DMS 273 (cell line): ENCODE results near the gene SLC26A1.

Source experiments
- DNase-seq: peaks from one replicate; lab custom pipeline; 2025; ENCODE audit not compliant: unreplicated experiment; lab: John Stamatoyannopoulos, UW

SLC26A1 gene

DNA sequence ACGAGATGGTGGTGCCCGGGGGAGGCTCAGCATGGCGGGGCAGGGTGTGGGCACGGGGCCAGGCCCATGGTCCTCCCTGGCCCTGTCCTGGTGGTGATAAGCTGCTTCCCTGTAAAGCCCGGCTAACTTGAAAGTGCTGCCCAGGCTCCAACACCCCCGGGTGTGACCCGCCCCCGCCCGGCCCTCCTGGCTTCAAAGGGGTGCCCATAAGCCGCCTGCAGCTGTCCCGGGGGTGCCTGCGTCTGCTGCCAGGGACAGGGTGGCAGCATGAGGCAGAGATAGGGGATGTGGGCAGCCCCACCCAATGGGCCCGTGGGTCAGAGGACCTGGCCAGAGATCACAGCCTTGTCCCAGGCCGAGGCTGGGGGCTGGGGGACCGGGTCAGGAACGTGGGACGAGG is 36.3 kb upstream of the SLC26A1 start:
- DNase-seq: peak; percentile 27

DNA sequence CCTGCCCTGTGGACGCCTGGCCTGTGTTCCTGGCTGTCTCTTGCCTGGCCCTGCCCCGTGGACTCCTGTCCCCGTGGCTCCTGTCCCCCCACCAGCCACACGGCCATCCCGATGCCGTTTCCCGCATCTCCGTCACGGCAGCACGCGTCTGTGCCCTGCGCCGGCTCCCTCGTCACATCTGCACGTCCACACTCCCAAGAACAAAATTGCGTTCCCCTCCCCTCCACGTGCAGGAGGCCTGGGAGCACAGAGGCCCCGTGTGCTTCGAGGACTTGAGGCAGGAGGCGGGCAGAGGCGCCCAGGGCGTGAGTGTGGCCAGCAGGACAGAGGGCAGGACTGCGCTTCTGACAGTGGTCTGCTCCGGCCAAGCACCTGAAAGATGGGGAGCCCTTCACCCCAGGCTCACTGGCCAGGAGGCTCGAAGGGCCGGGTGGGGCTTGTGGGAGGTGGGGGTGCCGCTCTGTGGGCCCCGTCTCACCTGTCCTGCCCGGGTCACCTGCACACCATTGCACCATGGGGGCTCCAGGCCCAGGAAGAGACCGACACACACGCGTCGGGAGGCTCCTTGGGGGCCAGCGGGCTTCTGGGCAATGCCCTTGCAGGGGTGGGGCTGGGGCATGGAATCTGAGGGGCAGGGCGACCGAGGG is 35.5 kb upstream of the SLC26A1 start:
- DNase-seq: no peak

DNA sequence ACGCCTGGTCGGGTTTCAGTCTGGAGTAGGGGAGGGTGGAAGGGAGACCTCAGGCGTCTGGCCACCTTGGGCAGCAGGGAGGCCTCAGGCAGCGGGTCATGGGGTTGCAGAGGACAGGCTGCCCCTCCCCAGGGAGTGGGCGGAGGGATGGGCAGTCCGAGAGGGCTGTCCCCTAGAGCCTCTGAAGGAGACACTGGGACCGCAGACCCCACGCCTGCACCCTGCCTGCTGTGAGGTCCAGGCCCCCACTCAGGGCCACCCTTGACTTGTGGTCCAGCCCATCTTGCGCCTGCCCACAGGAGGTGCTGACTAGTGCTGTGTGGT is 34.7 kb upstream of the SLC26A1 start:
- DNase-seq: no peak

DNA sequence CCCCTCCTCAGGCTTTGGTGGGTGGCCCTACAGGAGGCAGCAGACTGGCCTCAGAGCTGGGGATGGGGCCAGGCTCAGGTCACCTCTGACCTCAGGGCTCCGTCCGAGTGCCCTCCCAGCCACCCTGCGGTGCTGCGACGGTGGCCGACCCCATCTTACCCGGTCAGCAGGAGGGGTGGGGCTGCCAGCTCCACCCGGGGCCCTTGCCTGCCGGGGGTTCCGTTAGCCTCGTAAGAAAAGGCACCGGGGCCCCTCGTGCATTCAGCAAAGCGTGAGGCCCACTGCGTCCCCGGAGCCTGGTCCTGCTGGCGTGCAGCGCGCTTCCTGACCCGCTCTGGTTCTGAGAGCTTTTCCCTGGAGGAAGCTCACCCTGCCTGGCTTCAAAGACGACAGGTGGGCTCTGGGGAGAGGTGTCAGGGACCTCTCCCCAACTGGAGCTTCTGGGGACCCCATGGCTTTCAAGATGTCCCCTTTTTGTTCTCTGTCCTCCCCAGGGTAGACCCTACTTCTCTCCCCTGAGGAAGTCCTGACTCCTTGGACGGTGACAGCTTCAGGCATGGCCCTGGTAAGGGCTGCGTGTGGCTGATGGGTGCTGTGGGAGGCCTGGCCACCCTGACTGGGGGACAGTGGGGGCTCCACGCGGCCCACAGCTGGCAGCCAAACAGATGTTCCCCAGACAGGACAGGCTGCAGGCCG is 34.2 kb upstream of the SLC26A1 start:
- no peak for DNase-seq

DNA sequence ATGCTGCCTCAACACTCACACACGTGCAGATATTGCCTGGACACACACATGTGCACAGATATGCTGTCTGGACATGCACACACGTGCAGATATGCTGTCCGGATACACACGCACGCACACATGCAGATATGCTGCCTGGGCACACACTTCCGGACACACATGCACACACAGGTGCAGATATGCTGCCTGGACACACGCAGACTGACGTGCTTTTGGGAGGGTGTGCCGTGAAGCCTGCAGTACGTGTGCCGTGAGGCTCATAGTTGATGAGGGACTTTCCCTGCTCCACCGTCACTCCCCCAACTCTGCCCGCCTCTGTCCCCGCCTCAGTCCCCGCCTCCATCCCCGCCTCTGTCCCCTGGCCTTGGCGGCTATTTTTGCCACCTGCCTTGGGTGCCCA is 32.9 kb upstream of the SLC26A1 start:
- peak; percentile 57 for DNase-seq

DNA sequence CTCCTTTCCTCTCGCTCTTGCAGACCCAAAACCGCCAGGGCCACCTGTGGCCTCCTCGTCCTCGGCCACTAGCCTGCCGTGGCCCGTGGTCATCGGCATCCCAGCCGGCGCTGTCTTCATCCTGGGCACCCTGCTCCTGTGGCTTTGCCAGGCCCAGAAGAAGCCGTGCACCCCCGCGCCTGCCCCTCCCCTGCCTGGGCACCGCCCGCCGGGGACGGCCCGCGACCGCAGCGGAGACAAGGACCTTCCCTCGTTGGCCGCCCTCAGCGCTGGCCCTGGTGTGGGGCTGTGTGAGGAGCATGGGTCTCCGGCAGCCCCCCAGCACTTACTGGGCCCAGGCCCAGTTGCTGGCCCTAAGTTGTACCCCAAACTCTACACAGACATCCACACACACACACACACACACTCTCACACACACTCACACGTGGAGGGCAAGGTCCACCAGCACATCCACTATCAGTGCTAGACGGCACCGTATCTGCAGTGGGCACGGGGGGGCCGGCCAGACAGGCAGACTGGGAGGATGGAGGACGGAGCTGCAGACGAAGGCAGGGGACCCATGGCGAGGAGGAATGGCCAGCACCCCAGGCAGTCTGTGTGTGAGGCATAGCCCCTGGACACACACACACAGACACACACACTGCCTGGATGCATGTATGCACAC is 31.8 kb upstream of the SLC26A1 start:
- no peak for DNase-seq

DNA sequence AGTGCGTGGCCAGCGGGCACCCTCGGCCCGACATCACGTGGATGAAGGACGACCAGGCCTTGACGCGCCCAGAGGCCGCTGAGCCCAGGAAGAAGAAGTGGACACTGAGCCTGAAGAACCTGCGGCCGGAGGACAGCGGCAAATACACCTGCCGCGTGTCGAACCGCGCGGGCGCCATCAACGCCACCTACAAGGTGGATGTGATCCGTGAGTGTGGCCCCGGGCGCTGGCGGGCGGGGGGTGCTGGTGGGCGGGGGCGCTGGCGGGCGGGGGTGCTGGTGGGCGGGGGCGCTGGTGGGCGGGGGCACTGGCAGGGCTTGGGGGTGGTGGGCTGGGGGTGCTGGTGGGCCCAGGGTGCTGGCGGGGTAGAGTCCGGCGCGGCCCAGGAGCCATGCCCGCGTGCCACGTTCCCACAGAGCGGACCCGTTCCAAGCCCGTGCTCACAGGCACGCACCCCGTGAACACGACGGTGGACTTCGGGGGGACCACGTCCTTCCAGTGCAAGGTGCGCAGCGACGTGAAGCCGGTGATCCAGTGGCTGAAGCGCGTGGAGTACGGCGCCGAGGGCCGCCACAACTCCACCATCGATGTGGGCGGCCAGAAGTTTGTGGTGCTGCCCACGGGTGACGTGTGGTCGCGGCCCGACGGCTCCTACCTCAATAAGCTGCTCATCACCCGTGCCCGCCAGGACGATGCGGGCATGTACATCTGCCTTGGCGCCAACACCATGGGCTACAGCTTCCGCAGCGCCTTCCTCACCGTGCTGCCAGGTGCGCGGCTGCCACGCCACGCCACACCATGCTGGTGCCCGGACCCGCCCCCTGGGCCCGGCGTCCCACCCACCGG is 30.9 kb upstream of the SLC26A1 start:
- DNase-seq: no peak

DNA sequence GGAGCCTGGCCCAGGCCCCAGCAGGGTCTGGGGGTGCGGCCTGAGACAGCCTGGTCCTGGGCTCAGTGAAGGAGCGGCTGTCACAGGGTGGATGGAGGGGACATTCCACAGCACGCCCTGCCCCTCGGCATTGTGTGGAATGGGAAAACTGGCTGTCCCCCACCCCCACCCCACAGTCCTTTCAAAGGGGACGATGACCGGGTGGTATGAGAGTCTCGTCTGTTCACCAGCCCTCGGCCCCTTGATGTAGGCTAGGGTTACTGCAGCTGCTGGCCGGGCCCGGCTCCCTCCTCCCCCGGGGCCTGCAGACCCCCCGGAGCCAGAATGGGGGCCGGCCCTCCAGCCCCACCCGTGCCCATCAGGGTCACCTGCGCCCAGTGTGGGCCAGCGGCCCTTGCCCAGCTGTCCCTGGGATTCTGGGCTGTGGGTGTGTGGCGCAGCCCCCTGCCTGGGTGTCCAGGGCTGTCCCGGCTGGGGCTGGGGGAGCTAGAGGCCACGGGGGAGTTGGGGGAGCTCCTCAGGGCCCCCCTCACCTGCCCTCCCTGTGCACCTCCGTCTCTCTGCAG is 30.0 kb upstream of the SLC26A1 start:
- DNase-seq: no peak

DNA sequence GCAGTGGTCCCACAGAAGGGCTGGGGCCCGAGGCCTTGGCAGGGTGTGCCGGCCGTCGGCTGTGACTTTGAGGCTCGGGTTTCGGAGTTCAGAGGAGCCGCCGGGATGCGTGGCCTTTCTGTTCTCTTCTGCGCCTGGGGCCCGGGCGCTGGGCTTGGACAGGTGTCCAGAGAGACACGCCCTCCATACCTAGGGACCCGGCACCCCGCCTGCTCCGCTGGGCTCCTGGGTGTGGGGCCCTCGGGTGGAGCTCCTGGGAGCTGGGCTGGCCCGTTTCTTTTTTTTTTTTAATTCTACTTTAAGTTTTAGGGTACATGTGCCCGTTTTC is 29.5 kb upstream of the SLC26A1 start:
- no peak for DNase-seq

DNA sequence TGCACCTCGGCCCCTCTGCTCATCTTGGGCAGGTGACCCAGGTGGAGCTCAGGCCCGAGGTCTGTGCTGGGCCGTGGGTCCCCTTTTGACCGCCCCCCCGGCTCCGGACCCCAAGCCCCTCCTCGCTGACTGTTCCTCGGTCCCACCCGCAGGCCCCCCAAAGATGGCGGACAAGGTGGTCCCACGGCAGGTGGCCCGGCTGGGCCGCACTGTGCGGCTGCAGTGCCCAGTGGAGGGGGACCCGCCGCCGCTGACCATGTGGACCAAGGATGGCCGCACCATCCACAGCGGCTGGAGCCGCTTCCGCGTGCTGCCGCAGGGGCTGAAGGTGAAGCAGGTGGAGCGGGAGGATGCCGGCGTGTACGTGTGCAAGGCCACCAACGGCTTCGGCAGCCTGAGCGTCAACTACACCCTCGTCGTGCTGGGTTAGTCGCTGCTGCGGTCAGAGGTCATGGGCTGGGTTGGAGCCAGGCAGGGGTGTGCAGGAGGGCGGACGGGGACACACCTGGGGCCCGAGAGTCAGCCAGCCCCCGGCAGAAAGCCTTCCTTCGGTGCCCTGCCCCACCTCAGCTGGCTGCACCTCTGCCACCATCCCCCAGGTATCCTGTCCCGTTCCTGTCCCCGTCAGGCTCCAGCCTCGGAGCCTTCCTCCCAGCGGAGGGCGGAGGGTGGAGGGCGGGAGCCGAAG is 29.0 kb upstream of the SLC26A1 start:
- DNase-seq: no peak

DNA sequence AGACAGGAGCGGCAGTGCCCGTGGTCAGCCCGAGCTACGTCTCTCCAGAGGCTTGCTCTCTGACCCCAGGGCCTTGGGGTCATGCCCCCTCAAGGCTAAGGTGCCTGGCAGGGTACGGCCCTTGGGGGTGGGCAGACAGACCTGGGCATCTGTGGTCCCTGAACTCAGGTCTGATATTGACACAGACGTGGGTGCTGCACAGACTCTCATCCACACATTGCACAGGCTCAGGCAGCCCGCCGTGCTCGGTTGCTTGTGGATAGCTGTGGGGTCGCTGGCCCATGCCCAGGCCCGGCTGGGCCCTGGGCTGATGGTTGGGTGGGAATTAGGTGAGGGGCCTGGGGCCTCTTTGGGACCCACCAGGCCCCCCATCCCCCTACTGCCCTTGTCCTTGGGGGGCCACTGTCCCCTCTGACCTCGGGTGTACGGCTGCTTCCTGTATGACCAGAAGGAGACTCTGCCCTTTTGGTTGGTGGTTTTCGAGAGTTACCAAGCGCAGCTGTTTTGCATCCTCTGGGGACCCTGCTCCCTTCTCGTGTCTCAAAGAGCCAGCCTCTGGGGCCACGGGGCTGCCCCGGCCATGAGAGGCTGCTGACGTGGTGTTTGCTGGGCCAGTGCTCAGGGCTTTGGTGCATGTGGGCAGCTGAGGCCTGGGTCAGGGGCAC is 28.3 kb upstream of the SLC26A1 start:
- DNase-seq: no peak

DNA sequence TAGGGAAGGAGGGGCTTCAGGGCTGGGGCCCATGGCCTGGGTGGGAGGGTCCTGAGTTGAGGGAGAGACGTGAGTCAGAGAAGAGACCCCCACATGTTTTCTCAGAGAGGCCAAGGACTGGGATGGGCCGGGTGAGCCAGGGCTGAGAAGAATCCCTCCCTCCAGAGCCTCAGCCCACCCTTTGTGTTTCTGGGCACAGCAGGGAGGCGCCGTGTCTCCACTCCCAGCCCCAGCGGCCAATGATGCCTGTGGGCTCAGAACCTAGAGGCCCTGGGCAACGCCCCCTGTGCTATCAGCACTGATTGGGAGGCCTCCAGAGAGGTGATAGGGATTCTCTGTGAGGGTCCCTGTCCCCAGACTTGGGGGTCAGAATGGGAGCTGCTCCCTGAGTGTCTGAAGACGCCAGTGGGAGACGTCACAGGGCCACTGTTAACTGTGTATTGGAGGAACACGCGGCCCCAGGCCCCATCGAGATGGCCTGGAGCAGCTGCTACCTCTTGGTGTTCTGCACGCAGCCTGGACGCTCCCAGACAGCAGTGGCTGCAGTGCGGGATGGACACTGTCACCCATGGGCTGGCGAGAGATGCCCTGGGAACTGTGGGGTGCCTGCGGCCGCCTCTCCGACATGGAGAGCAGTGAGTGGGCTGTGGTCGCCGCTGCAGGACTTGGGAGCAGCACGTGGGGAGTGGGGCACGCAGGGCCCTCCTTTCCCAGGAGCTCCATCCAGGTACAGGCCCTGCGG is 26.7 kb upstream of the SLC26A1 start:
- DNase-seq: peak; percentile 31

DNA sequence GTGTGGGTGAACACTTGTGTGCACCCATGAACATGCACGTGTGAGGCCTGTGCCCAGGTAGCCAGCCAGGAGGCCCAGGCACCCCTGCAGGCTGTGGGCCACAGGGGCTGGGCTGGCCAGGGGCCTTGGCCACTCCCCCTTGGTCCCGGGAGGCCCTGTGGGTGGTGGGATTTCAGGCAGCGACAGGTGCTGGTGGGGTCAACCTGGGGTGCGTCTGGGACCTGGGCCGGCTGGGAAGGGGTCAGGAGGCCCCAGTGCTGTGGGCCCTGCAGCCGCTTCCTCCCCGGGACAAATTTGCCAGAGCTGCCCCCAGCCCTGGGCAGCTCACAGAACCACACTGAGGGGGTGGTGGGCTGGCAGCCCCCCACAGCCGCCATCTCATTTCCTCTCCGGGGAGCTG is 26.1 kb upstream of the SLC26A1 start:
- no peak for DNase-seq

DNA sequence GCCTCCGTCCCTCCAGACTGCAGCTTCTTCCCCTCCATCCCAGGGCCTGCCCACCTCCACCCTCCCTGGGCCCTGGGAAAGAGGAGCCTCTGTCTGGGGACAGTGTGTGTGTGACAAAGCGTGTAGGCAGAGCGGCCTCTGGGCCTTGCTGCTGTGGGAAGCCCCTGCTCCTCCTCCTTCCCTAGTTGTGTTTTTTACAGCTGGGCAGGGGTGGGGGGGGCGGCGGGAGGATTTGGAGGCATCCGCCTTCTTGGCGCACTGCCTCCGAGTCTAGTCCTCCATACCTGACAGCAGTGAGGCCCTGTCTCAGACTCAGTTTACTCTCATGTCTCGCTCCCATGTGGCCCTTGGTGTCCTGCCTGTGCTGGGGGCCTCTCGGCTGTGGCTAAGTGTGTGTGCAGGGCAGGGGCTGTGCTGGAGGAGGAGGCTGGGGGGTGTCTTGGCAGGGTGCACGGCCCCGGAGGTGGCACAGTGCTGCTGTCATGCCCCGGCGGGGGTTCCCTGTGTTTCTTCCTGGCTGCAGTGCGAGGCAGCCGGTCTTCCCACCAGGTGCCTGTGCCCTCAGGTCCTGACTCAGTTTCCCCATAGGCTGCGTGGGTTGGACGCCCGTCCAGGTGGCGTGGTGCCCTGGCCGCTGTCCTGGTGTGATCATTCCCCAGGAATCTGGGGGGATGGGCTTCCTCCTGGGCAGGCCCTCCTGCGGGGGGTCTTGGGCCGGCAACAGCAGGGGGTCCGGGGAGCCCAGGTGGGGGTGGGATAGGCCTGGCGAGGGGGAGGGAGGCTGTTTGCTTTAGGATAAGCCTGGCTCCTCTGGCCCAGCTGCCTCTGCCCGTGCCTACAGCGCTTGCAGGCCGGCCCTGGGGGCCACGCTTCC is 25.2 kb upstream of the SLC26A1 start:
- no peak for DNase-seq

DNA sequence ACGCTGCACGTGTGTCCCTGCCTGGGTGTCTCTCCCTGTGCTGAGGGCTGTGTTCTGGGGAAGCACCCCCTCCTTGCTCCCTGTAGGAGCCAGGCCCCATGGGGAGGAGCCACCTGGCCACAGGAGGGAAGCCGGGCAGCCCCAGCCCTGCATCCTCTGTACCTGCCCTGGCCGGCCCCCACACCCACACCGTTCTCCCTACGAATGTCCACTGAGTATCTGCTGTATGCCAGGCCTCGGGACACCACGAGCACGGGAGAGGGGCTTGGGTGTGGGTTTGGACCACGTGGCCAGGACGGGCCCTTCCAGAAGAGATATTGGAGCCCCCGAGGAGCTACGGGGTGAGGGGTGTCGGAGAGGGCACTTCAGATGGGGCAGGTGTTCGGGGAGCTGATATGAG is 24.5 kb upstream of the SLC26A1 start:
- no peak for DNase-seq

DNA sequence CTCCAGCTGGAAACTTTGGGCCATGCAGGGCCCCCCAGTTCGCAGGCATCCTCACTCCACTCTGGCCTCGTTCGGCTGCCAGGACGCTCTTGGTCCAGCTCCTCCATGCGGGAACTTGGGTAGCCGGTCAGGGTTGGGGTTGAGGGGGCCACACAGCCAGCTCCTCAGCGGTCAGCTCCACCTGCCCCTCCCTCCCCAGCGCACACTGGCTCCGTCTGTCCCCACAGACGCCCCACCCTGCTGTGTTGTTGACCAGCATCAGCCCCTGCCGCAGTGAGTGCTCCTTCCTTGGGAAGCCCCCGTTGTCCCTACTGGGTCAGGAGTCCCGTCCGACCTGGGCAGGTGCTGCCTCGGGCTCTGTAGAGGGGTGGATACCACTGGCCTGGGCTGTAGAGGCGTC is 24.0 kb upstream of the SLC26A1 start:
- no peak for DNase-seq

DNA sequence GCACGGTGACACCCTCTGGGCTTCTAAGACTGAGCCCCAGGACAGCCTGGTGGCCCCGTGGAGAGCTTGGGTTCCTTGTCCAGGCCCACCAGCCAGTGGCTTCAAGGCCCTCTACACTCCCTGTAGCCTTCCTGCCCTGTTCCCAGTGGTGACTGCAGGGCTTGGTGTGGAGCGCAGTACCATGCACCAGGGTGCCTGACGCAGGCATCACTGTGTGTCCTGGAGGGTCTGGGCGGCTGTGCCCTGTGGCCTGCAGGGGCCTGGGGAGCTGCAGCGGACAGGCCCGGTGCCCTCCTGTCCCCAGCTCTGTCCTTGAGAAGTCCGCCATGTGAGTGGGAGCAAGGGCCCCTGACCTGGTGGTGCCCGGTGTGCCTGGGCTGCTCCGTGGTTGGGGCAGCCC is 22.5 kb upstream of the SLC26A1 start:
- DNase-seq: no peak

DNA sequence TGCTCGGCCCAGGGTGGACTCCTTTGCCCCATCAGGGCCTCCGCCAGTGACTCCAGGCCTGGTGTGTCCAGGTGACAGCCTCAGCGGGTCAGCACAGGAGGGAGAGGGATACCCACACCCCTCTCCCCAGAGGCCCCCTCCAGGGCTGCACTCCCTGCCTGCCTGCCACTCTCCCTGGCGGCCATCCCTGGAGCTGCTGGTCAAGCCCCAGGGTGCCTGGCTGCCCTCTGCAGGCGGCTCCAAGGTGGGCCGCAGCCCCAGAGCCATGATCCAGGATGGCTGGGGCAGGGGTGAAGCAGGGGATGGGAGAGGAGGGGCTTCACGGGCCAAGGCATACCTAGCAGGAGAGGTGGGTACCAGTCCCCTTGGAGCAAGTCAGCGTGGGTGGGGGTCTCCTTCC is 22.0 kb upstream of the SLC26A1 start:
- DNase-seq: no peak
